Keratinocyte (primary cell): ENCODE data around the gene INPP4B.

Experiments used
- EZH2 ChIP-seq: IDR thresholded peaks from one replicate; pipeline ENCODE4 v1.6.1; 2012; ENCODE audit warnings: inconsistent platforms, mild to moderate bottlenecking, low read length, moderate library complexity
- TF ChIP-seq, protein P1 (sequence below), 3 experiments: IDR thresholded peaks in 1 of 3; conservative IDR thresholded peaks in 1 of 3; optimal IDR thresholded peaks in 1 of 3; 2 replicates in 2 of 3; 3 replicates in 1 of 3; pipeline versions ENCODE3 to v1.5.1; 2011; ENCODE audit warnings: low read length in 3 of 3, mild to moderate bottlenecking in 3 of 3, moderate library complexity in 2 of 3, control low read depth in 1 of 3, inconsistent platforms in 1 of 3; ENCODE audit not compliant: insufficient read depth in 2 of 3; ENCODE audit errors: extremely low read depth in 1 of 3

DNA sequence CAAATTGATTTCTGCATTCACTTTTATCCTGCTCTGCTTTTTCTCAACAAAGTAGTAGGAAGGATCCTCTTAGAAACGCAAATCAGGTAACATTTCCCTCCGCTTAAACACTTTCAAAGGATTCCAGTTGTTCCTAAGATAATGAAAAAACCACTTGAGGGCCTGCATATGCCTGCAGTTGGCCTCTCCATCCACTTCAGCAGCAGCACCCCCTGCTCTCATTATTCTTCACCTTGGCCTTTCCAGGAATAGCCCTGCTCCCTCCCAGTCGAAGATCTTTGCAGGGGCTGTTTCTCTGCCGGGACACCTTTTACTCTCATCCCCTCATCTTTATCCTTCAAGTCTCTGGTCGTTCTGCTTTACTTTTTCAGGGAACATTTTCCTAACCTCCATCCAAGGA lies 314.0 kb downstream of the INPP4B start:
- TF ChIP-seq, protein P1, sequence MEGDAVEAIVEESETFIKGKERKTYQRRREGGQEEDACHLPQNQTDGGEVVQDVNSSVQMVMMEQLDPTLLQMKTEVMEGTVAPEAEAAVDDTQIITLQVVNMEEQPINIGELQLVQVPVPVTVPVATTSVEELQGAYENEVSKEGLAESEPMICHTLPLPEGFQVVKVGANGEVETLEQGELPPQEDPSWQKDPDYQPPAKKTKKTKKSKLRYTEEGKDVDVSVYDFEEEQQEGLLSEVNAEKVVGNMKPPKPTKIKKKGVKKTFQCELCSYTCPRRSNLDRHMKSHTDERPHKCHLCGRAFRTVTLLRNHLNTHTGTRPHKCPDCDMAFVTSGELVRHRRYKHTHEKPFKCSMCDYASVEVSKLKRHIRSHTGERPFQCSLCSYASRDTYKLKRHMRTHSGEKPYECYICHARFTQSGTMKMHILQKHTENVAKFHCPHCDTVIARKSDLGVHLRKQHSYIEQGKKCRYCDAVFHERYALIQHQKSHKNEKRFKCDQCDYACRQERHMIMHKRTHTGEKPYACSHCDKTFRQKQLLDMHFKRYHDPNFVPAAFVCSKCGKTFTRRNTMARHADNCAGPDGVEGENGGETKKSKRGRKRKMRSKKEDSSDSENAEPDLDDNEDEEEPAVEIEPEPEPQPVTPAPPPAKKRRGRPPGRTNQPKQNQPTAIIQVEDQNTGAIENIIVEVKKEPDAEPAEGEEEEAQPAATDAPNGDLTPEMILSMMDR (optimal IDR thresholded peaks at IDR 0.05 in 1 of 3, IDR thresholded peaks at IDR 0.05 in 1 of 3, conservative IDR thresholded peaks at IDR 0.05 in 1 of 3; ENCODE audit: extremely low read depth in 1 of 3, insufficient read depth in 2 of 3, low read length in 3 of 3) = no peak
- no peak for TF ChIP-seq EZH2
